RCC 7860 (cell line): ENCODE measurements around the gene PIK3C2B.
"Not testable (repeated sequence)": the region's sequence is repeated elsewhere in the genome, so short reads cannot be mapped to it uniquely, and the experiment has no call there.

Experiments
- DNase-seq: peaks from one replicate; pipeline ENCODE4 v3.0.0-alpha.2; 2015; ENCODE audit warnings: low spot score
- FAIRE-seq: peaks from 2 replicates; lab custom pipeline; 2012; peaks lifted over from hg19 to GRCh38; lab: Jason Lieb, UNC

The PIK3C2B gene

DNA sequence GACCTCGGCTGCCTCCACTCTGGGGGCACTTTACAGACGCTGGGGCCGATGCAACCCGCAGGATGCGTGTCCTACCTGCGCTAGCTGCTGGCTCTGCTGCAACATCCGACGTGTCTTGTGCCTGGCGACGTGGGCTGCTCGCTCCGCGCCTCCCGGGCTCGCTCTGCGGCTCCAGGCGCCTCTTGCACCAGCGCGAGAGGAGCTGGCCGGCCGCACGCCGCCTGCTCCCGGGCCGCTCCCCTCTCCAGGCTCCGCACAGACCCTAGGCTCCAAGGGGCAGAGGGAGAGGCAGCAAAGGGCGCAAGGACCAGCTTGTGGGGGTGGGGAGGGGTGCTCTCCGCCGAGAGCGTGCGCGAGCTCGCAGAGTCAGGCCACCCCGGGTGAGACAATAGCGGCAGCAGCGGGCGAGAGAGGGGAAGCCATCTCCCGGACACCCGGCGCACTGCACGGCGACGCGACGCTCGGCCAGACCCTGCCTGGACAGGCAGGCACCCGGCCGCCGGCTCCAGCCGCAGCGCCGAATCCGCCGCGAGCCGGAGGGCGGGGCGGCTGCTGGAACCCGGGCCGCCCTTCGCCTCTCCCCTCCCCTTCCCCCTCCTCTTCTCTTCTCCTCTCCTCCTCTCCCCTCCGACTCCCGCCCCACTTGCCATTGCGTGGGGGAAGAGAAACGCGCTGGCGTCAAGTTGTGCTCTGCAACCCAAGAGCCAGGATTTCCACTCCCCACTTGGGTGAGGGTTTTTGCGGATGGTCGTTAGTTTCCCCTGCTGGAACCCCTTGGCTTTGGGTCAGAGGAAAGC is at the start of gene PIK3C2B:
TSS of gene PIK3C2B (minus strand) at position 525 of the 797 bp plus-strand sequence. CDS start 25,003 bp downstream, outside the sequence.
- DNase-seq, result peak; percentile 75
- FAIRE-seq, result no peak

- peak; percentile 15 for FAIRE-seq
- DNase-seq, result peak; percentile 18
Measured at GRCh38 chr1:204544321-204544720, 49.7 kb upstream of the PIK3C2B start.

GRCh38 chr1:204541626-204542025 is 47.0 kb upstream of the PIK3C2B start:
- FAIRE-seq, result no peak
- DNase-seq, result no peak

GRCh38 chr1:204532832-204533231 is 38.2 kb upstream of the PIK3C2B start:
- FAIRE-seq (no peak), DNase-seq (no peak)

GRCh38 chr1:204530932-204531331 is 36.3 kb upstream of the PIK3C2B start:
- no peak for DNase-seq
- no peak for FAIRE-seq

DNA sequence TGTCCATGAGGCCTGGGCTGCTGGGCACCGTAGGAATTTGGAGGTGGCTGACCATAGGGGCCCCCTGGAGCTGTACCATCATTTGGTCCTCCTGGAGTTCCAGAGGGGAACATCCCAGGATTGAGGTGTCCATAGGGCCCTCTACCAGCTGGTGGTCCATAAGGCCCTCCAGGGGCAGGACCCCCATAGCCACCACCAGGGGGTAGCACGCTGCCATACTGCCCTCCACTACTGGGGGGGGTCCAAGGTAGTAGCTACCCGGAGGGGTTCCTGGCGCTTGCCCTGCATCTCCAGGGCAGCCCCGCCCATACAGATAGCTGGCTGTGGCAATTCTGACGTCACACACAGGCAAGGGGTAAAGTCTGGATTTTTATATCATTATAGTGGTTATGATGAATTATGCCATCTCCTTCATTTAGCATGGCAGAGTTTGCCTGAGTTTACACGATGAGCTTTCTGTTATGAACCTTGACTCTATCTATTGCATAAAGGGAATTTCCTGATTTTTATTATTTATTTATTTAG is 34.8 kb upstream of the PIK3C2B start:
- no peak for FAIRE-seq
- no peak for DNase-seq

- FAIRE-seq (no peak), DNase-seq (no peak)
Measured at GRCh38 chr1:204528677-204529076, 34.1 kb upstream of the PIK3C2B start.

DNA sequence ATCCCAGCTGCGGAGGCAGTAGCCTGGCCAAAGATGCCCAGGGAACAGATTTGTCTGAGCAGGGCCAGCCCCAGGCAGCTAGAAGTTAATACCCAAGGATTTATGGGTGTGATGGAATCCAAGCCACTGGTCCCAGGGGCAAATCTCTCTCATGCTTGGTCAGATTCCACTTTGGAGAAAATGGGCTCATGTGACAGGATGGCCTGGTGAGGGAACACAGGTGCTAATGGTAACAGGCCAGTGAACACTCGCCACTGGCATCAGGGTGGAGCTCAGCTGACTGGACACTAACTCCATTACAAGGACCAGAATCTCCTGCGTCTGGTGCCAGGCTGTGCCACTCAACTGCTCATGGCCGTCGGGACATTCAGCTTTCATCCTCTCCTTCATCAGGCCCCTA is 33.6 kb upstream of the PIK3C2B start:
- FAIRE-seq, result no peak

DNA sequence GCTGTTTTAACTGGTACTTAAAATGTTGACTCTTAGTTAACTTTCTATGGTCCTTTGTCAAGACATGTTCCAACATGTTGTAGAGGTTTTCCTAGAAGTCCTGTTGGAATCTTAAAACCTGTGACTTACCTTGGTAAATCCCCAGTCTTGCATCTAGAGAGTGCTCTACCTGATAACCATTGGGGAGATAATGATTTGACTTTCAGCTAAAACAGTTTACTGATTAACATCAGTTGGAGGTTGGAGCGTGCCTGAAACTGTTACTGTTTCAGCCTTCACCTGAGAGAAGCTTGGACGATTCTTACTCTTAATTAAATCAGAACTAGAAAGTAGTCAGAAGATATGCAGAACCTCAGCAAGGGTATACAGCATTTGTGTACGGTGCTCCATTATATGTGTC is 30.4 kb upstream of the PIK3C2B start:
- no peak for DNase-seq
- FAIRE-seq, result no peak

More for the DNA sequence above, 33.6 kb upstream of the PIK3C2B start:
- DNase-seq, result no peak

DNA sequence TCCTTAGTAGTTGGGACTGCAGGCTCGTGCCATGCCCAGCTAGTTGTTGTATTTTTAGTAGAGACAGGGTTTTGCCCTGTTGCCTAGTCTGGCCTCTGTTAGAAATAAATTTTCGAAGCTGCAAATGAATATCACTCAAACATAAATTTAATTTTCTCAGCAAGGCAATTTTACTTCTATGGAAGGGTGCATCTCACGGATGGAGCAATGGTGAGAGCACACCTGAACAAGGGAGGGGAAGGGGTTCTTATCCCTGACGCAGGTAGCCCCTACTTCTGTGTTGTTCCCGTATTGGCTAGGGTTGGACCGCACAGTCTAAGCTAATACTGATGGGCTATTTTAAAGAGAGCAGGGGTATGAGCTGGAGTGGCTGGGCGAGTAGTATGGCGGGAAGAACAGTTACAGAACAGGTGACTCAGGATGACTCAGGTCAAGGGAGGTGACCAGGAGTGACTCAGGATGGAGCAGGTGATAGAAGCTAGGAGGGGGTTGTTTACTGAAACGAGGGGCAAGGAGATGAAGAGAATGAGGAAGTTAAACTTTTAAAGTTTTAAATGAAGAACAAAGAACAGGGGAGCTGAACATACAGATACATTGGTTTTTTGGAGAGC is 29.1 kb upstream of the PIK3C2B start:
- FAIRE-seq (no peak), DNase-seq (peak; percentile 38)

DNA sequence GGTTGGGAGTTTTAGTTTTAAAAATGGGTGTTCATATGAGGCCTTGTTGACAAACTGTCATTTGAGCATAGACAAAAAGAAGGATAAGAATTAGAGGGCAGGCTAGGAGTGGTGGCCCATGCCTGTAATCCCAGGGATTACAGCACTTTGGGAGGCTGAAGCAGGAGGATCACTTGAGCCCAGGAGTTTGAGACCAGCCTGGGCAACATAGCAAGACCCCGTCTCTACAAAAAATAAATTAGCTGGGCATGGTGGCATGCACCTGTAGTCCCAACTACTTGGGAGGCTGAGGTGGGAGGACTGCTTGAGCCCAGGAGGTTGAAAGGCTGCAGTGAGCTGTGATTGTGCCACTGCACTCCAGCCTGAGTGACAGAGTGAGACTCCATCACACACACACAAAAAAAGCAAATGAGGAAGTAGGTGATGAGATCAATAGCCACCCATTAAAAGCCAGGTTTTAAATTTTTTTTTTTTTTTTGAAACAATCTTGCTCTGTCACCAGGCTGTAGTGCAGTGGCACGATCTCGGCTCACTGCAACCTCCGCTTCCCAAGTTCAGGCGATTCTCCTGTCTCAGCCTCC is 27.4 kb upstream of the PIK3C2B start:
- FAIRE-seq, DNase-seq: not testable (repeated sequence)

GRCh38 chr1:204520834-204521709 is 26.5 kb upstream of the PIK3C2B start:
- DNase-seq (peak; percentile 55), FAIRE-seq (peak; percentile 35)

GRCh38 chr1:204517382-204517781 is 22.8 kb upstream of the PIK3C2B start:
- DNase-seq, FAIRE-seq: not testable (repeated sequence)

DNA sequence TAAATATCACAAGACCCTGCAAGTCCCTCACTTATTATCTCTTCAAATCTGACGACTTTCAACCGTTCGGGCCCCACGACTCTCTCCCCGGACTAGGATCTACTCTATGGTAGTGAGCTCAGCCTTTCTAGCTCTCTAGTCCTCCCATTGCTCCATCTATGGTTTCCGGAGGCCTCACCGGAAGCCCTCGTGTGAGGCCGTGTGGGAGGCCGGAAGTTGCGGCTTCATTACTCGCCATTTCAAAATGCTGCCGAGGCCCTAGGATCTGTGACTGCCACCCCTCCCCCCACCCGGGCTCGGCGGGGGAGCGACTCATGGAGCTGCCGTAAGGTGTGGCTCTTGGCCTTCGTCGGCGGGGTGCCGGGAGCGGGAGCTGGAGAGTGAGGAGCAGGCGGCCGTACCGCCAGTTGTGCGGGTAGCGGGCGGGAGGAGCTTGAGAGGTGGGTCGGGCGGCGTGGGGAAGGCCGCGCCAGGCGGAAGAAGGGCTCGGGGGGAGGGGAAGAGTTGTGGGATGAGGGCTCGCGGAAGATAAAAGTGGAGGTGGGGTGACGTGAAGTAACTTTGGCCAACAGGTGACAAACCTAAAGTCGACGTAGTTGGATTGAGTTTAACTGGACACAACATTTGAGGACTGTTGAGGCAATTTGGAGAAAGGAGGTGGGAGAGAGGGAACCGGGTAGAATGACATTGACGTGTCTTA is 21.7 kb upstream of the PIK3C2B start, which contains the start of gene MDM4:
TSS of gene MDM4 (plus strand) at position 227 of the 700 bp plus-strand sequence. CDS start 9,113 bp downstream, outside the sequence.
- DNase-seq, result peak; percentile 94
- FAIRE-seq, result peak; percentile 71

- DNase-seq (no peak), FAIRE-seq (no peak)
Measured at GRCh38 chr1:204514828-204515227, 20.2 kb upstream of the PIK3C2B start.

DNA sequence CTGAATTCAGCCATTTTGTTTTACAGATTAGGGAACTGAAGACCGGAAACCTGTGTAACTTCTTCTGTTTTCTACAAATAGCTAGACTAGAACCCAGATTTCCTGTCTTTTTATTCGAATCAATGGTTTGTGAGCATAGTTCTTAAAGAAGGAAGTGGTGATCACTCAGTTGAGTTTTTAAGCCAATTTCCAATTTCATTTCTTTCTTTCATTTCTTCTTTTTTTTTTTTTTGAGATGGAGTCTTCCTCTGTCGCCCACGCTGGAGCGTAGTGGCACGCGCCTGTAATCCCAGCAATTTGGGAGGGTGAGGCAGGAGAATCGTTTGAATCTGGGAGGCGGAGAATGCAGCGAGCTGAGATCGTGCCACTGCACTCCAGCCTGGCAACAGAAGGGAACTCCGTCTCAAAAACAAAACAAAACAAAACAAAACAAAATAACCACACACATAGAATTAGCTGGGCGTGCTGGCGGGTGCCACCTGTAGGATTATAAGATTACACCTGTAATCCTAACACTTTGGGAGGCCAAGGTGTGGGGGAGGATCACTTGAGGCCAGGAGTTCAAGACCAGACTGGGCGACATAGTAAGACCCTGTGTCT is 18.6 kb upstream of the PIK3C2B start:
- no peak for DNase-seq
- no peak for FAIRE-seq

DNA sequence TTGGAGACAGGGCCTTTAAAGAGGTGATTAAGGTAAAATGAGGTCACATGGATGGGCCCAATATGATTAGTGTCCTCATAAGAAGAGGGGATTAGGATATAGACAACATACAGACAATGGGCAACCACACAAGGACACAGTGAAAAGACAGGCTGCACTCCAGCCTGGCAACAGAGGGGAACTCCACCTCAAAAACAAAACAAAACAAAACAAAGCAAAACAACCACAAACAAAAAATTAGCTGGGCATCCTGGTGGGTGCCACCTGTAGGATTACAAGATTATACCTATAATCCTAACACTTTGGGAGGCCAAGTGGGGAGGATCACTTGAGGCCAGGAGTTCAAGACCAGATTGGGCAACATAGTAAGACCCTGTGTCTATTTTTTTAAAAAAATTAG is 16.8 kb upstream of the PIK3C2B start:
- DNase-seq (no peak), FAIRE-seq (no peak)

- DNase-seq (no peak), FAIRE-seq (no peak)
Measured at GRCh38 chr1:204509186-204509635, 14.6 kb upstream of the PIK3C2B start.

DNA sequence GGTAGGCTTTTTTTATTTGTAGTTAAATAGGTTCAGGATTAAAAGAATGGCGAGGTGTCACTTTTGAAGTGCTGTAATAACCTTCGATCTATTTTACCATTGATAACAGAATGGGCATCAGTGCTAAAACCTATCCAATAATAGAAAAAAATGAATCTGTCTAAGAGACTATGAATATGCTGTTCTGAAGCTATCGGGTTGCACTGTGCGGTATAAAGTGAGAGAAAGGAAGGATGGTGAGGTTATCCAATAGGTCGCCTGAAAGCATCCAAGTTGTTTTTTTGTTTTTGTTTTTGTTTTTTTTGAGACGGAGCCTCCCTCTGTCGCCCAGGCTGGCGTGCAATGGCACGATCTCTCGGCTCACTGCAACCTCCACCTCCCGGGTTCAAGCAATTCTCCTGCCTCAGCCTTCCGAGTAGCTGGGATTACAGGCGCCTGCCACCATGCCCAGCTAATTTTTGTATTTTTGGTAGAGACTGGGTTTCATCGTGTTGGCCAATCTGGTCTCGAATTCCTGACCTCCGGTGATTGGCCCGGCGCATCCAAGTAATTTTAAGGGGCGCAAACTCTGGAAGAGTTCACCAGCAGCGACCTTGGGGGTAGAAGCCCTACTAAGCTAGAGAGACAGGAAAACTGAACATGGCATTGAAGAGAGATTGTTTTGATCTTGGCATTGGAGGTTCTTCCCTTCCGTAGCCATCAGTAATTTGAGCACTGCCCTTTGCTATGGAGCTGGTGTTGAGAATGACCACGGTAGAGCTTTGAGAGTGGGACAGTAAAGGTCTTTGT is 12.9 kb upstream of the PIK3C2B start:
- FAIRE-seq (no peak), DNase-seq (peak; percentile 30)
